ENCODE measurements around the gene DDX10.

The DDX10 gene

GRCh38 chr11:108732395-108732794, 67.5 kb downstream of the DDX10 start:
- no peak overlapping the region for H3K9ac ChIP-seq (ENCODE audit: low read depth, low read length)
- no peaks in the 10 kb centered on the region for H3K27me3 ChIP-seq (ENCODE audit: insufficient read depth, low read length, poor library complexity)
- ATAC-seq (ENCODE audit: insufficient read depth, low read depth) (no peak), DNase-seq (no peak)
- H3K9me3 ChIP-seq (ENCODE audit: insufficient read depth, low read length, severe bottlenecking), result no peaks in the 10 kb centered on the region
- H3K27ac ChIP-seq (ENCODE audit: low read length), result no peak overlapping the region
- no peak overlapping the region for H3K4me2 ChIP-seq (ENCODE audit: insufficient read depth, low read length)
- no peak overlapping the region for H3K4me3 ChIP-seq (ENCODE audit: low read depth in 1 of 2, low read length in 2 of 2)
- H3K79me2 ChIP-seq (ENCODE audit: insufficient read depth, low read length), result peaks cover 11% of the 10 kb centered on the region; the same call in 1 of the 2 replicates
- H3K4me1 ChIP-seq (ENCODE audit: insufficient read depth, low read length), result no peaks in the 10 kb centered on the region
- H3K36me3 ChIP-seq (ENCODE audit: insufficient read depth, low read length), result peaks cover 6% of the 10 kb centered on the region; the same call in 1 of the 2 replicates
- TF ChIP-seq CTCF (IDR thresholded peaks at IDR 0.05; ENCODE audit: borderline replicate concordance, extremely low read depth, low read length, poor library complexity, severe bottlenecking) (no peak), EZH2 (IDR thresholded peaks at IDR 0.05; ENCODE audit: borderline replicate concordance, low read depth, low read length, severe bottlenecking) (no peak)
- H4K20me1 ChIP-seq (ENCODE audit: insufficient read depth, low read length), result no peaks in the 10 kb centered on the region
- H2AFZ ChIP-seq (ENCODE audit: low read depth, low read length), result no peak overlapping the region

- no peak for TF ChIP-seq EZH2 (IDR thresholded peaks at IDR 0.05; ENCODE audit: borderline replicate concordance, low read depth, low read length, severe bottlenecking)
- no peak for TF ChIP-seq CTCF (IDR thresholded peaks at IDR 0.05; ENCODE audit: borderline replicate concordance, extremely low read depth, low read length, poor library complexity, severe bottlenecking)
- no peak overlapping the region for H3K27ac ChIP-seq (ENCODE audit: low read length)
- no peak overlapping the region for H2AFZ ChIP-seq (ENCODE audit: low read depth, low read length)
- H3K36me3 ChIP-seq (ENCODE audit: insufficient read depth, low read length), result peaks cover 6% of the 10 kb centered on the region; the same call in 1 of the 2 replicates
- H3K27me3 ChIP-seq (ENCODE audit: insufficient read depth, low read length, poor library complexity), result no peaks in the 10 kb centered on the region
- H4K20me1 ChIP-seq (ENCODE audit: insufficient read depth, low read length), result no peaks in the 10 kb centered on the region
- H3K4me3 ChIP-seq (ENCODE audit: low read depth in 1 of 2, low read length in 2 of 2), result no peak overlapping the region
- no peak overlapping the region for H3K4me2 ChIP-seq (ENCODE audit: insufficient read depth, low read length)
- H3K4me1 ChIP-seq (ENCODE audit: insufficient read depth, low read length), result no peaks in the 10 kb centered on the region
- H3K9ac ChIP-seq (ENCODE audit: low read depth, low read length), result no peak overlapping the region
- ATAC-seq (ENCODE audit: insufficient read depth, low read depth) (no peak), DNase-seq (no peak)
- H3K79me2 ChIP-seq (ENCODE audit: insufficient read depth, low read length), result peaks cover 9% of the 10 kb centered on the region; the same call in 1 of the 2 replicates
- no peaks in the 10 kb centered on the region for H3K9me3 ChIP-seq (ENCODE audit: insufficient read depth, low read length, severe bottlenecking)
Observed at GRCh38 chr11:108733479-108734116, 68.7 kb downstream of the DDX10 start.

GRCh38 chr11:108734283-108734682, 69.4 kb downstream of the DDX10 start:
- ATAC-seq (ENCODE audit: insufficient read depth, low read depth) (no peak), DNase-seq (no peak)
- TF ChIP-seq CTCF (IDR thresholded peaks at IDR 0.05; ENCODE audit: borderline replicate concordance, extremely low read depth, low read length, poor library complexity, severe bottlenecking), result no peak
- H3K4me2 ChIP-seq (ENCODE audit: insufficient read depth, low read length), result no peak overlapping the region
- no peak overlapping the region for H3K27ac ChIP-seq (ENCODE audit: low read length)
- H3K4me1 ChIP-seq (ENCODE audit: insufficient read depth, low read length), result no peaks in the 10 kb centered on the region
- peaks cover 8% of the 10 kb centered on the region; the same call in 1 of the 2 replicates for H3K79me2 ChIP-seq (ENCODE audit: insufficient read depth, low read length)
- H3K4me3 ChIP-seq (ENCODE audit: low read depth in 1 of 2, low read length in 2 of 2), result no peak overlapping the region
- H4K20me1 ChIP-seq (ENCODE audit: insufficient read depth, low read length), result no peaks in the 10 kb centered on the region
- no peaks in the 10 kb centered on the region for H3K9me3 ChIP-seq (ENCODE audit: insufficient read depth, low read length, severe bottlenecking)
- H2AFZ ChIP-seq (ENCODE audit: low read depth, low read length), result no peak overlapping the region
- peaks cover 6% of the 10 kb centered on the region; the same call in 1 of the 2 replicates for H3K36me3 ChIP-seq (ENCODE audit: insufficient read depth, low read length)
- H3K9ac ChIP-seq (ENCODE audit: low read depth, low read length), result no peak overlapping the region
- no peaks in the 10 kb centered on the region for H3K27me3 ChIP-seq (ENCODE audit: insufficient read depth, low read length, poor library complexity)
